MM.1S (cell line): Measurements from ENCODE around the gene TRPM2.
"Not testable (repeated sequence)": the region's sequence is repeated elsewhere in the genome, so short reads cannot be mapped to it uniquely, and the experiment has no call there.

Experiments
- DNase-seq: peaks from one replicate; pipeline ENCODE4 v3.0.0-alpha.2; 2015
- H2AFZ ChIP-seq: fragments of 300-600 bp; sonication (generic); 2 replicates; pipeline ENCODE4 v1.6.0; 2016; ENCODE audit warnings: antibody characterized with exemption, low read length
- H3F3A ChIP-seq: fragments of 300-600 bp; sonication (generic); 2 replicates; pipeline ENCODE4 v1.6.1; 2016; ENCODE audit warnings: mild to moderate bottlenecking, antibody characterized with exemption, low read length, moderate library complexity, mixed read lengths; ENCODE audit not compliant: insufficient read depth
- H3K27ac ChIP-seq: fragments of 300-600 bp; sonication (generic); 2 replicates; pipeline ENCODE4 v1.5.1; 2016; ENCODE audit warnings: mild to moderate bottlenecking, low read length
- H3K27me3 ChIP-seq: fragments of 300-600 bp; sonication (generic); replicated peaks from 2 replicates; pipeline ENCODE4 v1.6.0; 2016; ENCODE audit warnings: low read length; ENCODE audit not compliant: insufficient read depth
- H3K36me3 ChIP-seq: fragments of 300-600 bp; sonication (generic); replicated peaks from 2 replicates; pipeline ENCODE4 v1.6.1; 2016; ENCODE audit warnings: mild to moderate bottlenecking, low read length, mixed read lengths; ENCODE audit not compliant: insufficient read depth
- H3K4me1 ChIP-seq: fragments of 300-600 bp; sonication (generic); 2 replicates; pipeline ENCODE4 v1.6.1; 2016; ENCODE audit warnings: low read length, mixed read lengths
- H3K4me2 ChIP-seq: fragments of 300-600 bp; sonication (generic); 2 replicates; pipeline ENCODE4 v1.6.0; 2016; ENCODE audit warnings: low read depth, low read length
- H3K4me3 ChIP-seq: fragments of 300-600 bp; sonication (generic); 2 replicates; pipeline ENCODE4 v1.5.1; 2016; ENCODE audit warnings: low read length, mixed read lengths
- H3K79me2 ChIP-seq: fragments of 300-600 bp; sonication (generic); 2 replicates; pipeline ENCODE4 v1.6.1; 2016; ENCODE audit warnings: mixed run types, low read length, mixed read lengths
- H3K9ac ChIP-seq: fragments of 300-600 bp; sonication (generic); 2 replicates; pipeline ENCODE4 v1.6.1; 2016; ENCODE audit warnings: low read length, mixed read lengths
- H3K9me2 ChIP-seq: fragments of 300-600 bp; sonication (generic); replicated peaks from 2 replicates; pipeline ENCODE4 v1.6.1; 2016; ENCODE audit warnings: mild to moderate bottlenecking, low read length, mixed read lengths; ENCODE audit not compliant: insufficient read depth
- H3K9me3 ChIP-seq: fragments of 300-600 bp; sonication (generic); replicated peaks from 2 replicates; pipeline ENCODE4 v1.6.1; 2016; ENCODE audit warnings: mild to moderate bottlenecking, low read length, mixed read lengths; ENCODE audit not compliant: insufficient read depth
- H4K20me1 ChIP-seq: fragments of 300-600 bp; sonication (generic); 2 replicates; pipeline ENCODE4 v1.6.1; 2016; ENCODE audit warnings: mild to moderate bottlenecking, low read length, moderate library complexity, mixed read lengths; ENCODE audit not compliant: insufficient read depth
- EZH2 ChIP-seq: fragments of 300-600 bp; sonication (generic); optimal IDR thresholded peaks from 2 replicates; pipeline ENCODE3; 2017; ENCODE audit warnings: low read depth, mild to moderate bottlenecking, antibody characterized with exemption, low read length, mixed read lengths
- EZH2phosphoT487 ChIP-seq: fragments of 300-600 bp; sonication (generic); IDR thresholded peaks from 2 replicates; pipeline ENCODE4 v1.6.1; 2018; ENCODE audit warnings: antibody characterized with exemption, low read length
- TF ChIP-seq, protein P1 (sequence below): fragments of 300-600 bp; sonication (generic); IDR thresholded peaks from 2 replicates; pipeline ENCODE4 v1.5.1; 2016; ENCODE audit warnings: antibody characterized with exemption, low read length, mixed read lengths

Gene TRPM2

DNA sequence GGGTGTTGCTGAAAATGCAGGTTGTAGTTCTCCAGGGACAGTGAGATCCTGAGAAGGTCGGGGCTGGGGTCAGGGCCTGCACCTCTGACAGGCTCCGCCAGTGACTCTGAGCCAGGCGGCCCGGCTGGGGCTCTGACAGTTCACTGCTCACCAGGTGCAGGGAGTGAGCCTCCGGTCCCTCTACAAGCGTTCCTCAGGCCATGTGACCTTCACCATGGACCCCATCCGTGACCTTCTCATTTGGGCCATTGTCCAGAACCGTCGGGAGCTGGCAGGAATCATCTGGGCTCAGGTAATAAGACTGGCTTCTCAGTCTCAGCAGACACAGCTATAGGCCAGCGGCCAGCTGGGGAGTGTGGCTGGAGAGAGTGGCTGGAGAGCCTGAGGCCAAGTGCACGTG is 41.8 kb downstream of the TRPM2 start:
- H3K27ac ChIP-seq = no peak overlapping the region
- no peaks in the 10 kb centered on the region for H4K20me1 ChIP-seq
- no peaks in the 10 kb centered on the region for H3K36me3 ChIP-seq
- H3K4me2 ChIP-seq = no peak overlapping the region
- no peak overlapping the region for H3K4me3 ChIP-seq
- H3K9me2 ChIP-seq = no peaks in the 10 kb centered on the region
- no peak for DNase-seq
- H3K27me3 ChIP-seq = peaks cover 86% of the 10 kb centered on the region
- no peak overlapping the region for H2AFZ ChIP-seq
- no peak overlapping the region for H3K9ac ChIP-seq
- TF ChIP-seq EZH2 (no peak), EZH2phosphoT487 (no peak)
- TF ChIP-seq, protein P1, sequence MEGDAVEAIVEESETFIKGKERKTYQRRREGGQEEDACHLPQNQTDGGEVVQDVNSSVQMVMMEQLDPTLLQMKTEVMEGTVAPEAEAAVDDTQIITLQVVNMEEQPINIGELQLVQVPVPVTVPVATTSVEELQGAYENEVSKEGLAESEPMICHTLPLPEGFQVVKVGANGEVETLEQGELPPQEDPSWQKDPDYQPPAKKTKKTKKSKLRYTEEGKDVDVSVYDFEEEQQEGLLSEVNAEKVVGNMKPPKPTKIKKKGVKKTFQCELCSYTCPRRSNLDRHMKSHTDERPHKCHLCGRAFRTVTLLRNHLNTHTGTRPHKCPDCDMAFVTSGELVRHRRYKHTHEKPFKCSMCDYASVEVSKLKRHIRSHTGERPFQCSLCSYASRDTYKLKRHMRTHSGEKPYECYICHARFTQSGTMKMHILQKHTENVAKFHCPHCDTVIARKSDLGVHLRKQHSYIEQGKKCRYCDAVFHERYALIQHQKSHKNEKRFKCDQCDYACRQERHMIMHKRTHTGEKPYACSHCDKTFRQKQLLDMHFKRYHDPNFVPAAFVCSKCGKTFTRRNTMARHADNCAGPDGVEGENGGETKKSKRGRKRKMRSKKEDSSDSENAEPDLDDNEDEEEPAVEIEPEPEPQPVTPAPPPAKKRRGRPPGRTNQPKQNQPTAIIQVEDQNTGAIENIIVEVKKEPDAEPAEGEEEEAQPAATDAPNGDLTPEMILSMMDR = no peak
- no peaks in the 10 kb centered on the region for H3K4me1 ChIP-seq
- H3F3A ChIP-seq = no peaks in the 10 kb centered on the region
- H3K79me2 ChIP-seq = no peaks in the 10 kb centered on the region
- no peaks in the 10 kb centered on the region for H3K9me3 ChIP-seq

DNA sequence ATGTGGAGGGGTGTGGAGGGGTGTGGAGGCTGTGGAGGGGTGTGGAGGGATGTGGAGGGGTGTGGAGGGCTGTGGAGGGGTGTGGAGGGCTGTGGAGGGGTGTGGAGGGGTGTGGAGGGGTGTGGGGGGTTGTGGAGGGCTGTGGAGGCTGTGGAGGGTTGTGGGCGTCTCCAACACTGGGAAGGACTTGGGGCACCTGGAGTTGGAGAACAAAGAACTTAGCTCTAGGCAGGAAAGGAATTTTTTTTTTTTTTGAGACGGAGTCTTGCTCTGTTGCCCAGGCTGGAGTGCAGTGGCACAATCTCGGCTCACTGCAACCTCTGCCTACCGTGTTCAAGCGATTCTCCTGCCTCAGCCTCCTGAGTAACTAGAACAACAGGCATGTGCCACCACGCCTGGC is 43.4 kb downstream of the TRPM2 start:
- not testable (repeated sequence) for H3K4me1 ChIP-seq, H3K9me2 ChIP-seq, DNase-seq, H4K20me1 ChIP-seq, H2AFZ ChIP-seq, H3K27ac ChIP-seq, H3K9ac ChIP-seq, H3K4me2 ChIP-seq, H3F3A ChIP-seq, H3K36me3 ChIP-seq, H3K79me2 ChIP-seq, H3K9me3 ChIP-seq, H3K4me3 ChIP-seq
- H3K27me3 ChIP-seq = peaks cover 86% of the 10 kb centered on the region

DNA sequence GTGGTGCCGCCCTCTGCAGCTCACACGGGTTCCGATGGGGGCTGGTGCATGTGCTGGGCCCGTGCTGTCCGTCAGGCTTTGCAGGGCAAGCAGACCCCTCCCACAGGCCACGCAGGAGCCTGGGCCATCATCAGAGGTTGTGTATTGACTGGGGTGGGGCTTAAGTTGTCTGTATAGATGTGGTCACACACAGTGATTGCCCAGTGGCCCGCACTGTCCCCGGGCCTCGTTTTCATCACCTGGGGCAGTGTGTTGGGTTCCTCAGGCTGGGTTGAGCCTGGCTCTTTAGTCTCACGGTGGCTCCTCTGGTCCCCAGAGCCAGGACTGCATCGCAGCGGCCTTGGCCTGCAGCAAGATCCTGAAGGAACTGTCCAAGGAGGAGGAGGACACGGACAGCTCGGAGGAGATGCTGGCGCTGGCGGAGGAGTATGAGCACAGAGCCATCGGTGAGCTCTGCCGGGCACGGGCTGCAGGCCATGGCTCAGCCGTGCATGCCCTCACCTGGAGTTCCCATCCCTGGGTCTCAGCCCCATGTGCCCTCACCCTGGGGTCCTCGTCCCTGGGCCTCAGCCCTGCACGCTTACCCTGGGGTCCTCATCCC is 44.1 kb downstream of the TRPM2 start:
- Histone ChIP-seq H3K9me2 (no peaks in the 10 kb centered on the region), H2AFZ (no peak overlapping the region), H3K4me1 (no peaks in the 10 kb centered on the region), H3K27ac (no peak overlapping the region), H3F3A (no peaks in the 10 kb centered on the region), H3K4me3 (no peak overlapping the region), H4K20me1 (no peaks in the 10 kb centered on the region), H3K4me2 (no peak overlapping the region), H3K9ac (no peak overlapping the region), H3K79me2 (no peaks in the 10 kb centered on the region), H3K36me3 (no peaks in the 10 kb centered on the region), H3K27me3 (peaks cover 85% of the 10 kb centered on the region), H3K9me3 (no peaks in the 10 kb centered on the region)
- no peak for DNase-seq
- TF ChIP-seq, protein P1 = no peak
- TF ChIP-seq EZH2phosphoT487 (no peak), EZH2 (no peak)

DNA sequence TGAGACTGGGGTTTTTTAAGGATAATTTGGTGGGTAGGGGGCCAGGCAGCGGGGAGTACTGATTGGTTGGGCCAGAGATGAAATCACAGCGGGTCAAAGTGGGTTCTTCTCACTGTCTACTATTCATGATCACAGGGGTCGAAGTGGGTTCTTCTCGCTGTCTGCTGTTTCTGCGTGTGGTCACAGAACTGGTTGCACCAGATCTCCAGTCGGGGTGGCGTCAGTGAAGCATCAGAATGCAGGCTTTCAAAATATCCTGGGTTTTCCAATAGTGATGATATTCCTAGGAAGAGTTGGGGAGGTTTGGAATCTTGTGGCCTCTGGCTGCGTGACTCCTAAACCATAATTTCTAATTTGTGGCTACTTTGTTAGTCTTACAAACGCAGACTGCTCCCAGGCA is 45.1 kb downstream of the TRPM2 start:
- Histone ChIP-seq H3K79me2 (no peaks in the 10 kb centered on the region), H4K20me1 (no peaks in the 10 kb centered on the region), H3K9me2 (no peaks in the 10 kb centered on the region), H3K4me3 (no peak overlapping the region), H3K9me3 (no peaks in the 10 kb centered on the region), H3K27me3 (peaks cover 76% of the 10 kb centered on the region), H3K4me1 (no peaks in the 10 kb centered on the region), H3K9ac (no peak overlapping the region), H3F3A (no peaks in the 10 kb centered on the region), H3K27ac (no peak overlapping the region), H2AFZ (no peak overlapping the region), H3K4me2 (no peak overlapping the region), H3K36me3 (no peaks in the 10 kb centered on the region)
- TF ChIP-seq EZH2 (no peak), EZH2phosphoT487 (no peak)
- TF ChIP-seq, protein P1 = no peak
- no peak for DNase-seq
